Mucosa of gallbladder (tissue), 1 donor: Measurements from ENCODE around the gene FIBCD1. TPM values are rescaled to one million over a fixed set of nuclear protein-coding genes. Genes with fewer than 3 reads are reported as not detected.

Experiments
- DNase-seq: peaks from one replicate; pipeline ENCODE4 v3.0.0-alpha.2; 2020; ENCODE audit warnings: low spot score
- total RNA-seq: library from RNA; stranded (reverse); gene quantifications from one replicate; pipeline ENCODE4 v1.2.1, GENCODE V29; 2021
- donor health status: DM: no; HTN: no; CAD: no.

The FIBCD1 gene
- total RNA-seq, 1 donor from 2014 or later = 6.0 TPM

- DNase-seq = no peak
Measured at GRCh38 chr9:130895481-130896232, 43.4 kb downstream of the FIBCD1 start.

- DNase-seq = no peak
Measured at GRCh38 chr9:130895038-130895437, 44.0 kb downstream of the FIBCD1 start.

- no peak for DNase-seq
Measured at GRCh38 chr9:130894546-130894945, 44.5 kb downstream of the FIBCD1 start.

- DNase-seq = no peak
Measured at GRCh38 chr9:130893341-130894101, 45.5 kb downstream of the FIBCD1 start.

GRCh38 chr9:130892477-130893304 lies 46.4 kb downstream of the FIBCD1 start:
- no peak for DNase-seq

- no peak for DNase-seq
Measured at GRCh38 chr9:130891688-130892476, 47.2 kb downstream of the FIBCD1 start.

- DNase-seq = no peak
Measured at GRCh38 chr9:130890870-130891687, 48.0 kb downstream of the FIBCD1 start.

GRCh38 chr9:130890124-130890523 lies 48.9 kb downstream of the FIBCD1 start:
- DNase-seq = no peak

GRCh38 chr9:130888146-130888885 lies 50.7 kb downstream of the FIBCD1 start:
- no peak for DNase-seq

- no peak for DNase-seq
Measured at GRCh38 chr9:130887494-130888144, 51.4 kb downstream of the FIBCD1 start.

GRCh38 chr9:130886981-130887380 lies 52.1 kb downstream of the FIBCD1 start:
- no peak for DNase-seq

- peak; percentile 34 for DNase-seq
Measured at GRCh38 chr9:130885484-130886375, 53.3 kb downstream of the FIBCD1 start.

- DNase-seq = no peak
Measured at GRCh38 chr9:130884542-130885483, 54.2 kb downstream of the FIBCD1 start.

- DNase-seq = no peak
Measured at GRCh38 chr9:130884111-130884531, 54.9 kb downstream of the FIBCD1 start.

- DNase-seq = no peak
Measured at GRCh38 chr9:130883479-130883878, 55.6 kb downstream of the FIBCD1 start.

- DNase-seq = no peak
Measured at GRCh38 chr9:130882696-130883225, 56.3 kb downstream of the FIBCD1 start.

GRCh38 chr9:130881516-130881915 lies 57.5 kb downstream of the FIBCD1 start:
- DNase-seq = no peak
